IMR-90 (cell line): Measurements from ENCODE around the gene MGME1. TPM values are rescaled to one million over a fixed set of nuclear protein-coding genes. Genes with fewer than 3 reads are reported as not detected.

Experiments used
- ATAC-seq: fragments of 200-7000 bp; cut with Tn5 transposase; 2 replicates; pipeline ENCODE4 v1.9.1; 2020; ENCODE audit warnings: low read depth, mild to moderate bottlenecking, moderate library complexity
- BruUV-seq: library from RNA; stranded (reverse); fragments of 400-500 nt; replicated peaks from 2 replicates; lab custom pipeline; 2021; lab: Mats Ljungman, UMichigan
- CTCF ChIA-PET: fragments of 300-600 bp; formaldehyde crosslinking; extraction: SDS; loops from one replicate; lab custom pipeline; 2021; ENCODE audit warnings: antibody characterized with exemption; lab: Yijun Ruan, JAX
- POLR2A ChIA-PET: fragments of 300-600 bp; sonication (Branson Sonifier 250); formaldehyde crosslinking; loops from one replicate; lab custom pipeline; 2022; ENCODE audit warnings: antibody characterized with exemption; ENCODE audit not compliant: unreplicated experiment; lab: Charles Lee
- DNase-seq: peaks from one replicate; pipeline ENCODE4 v3.0.0; 2013
- H2AFZ ChIP-seq: replicated peaks from 2 replicates; pipeline ENCODE3; 2013; ENCODE audit warnings: low read length, mild to moderate bottlenecking; ENCODE audit not compliant: poor library complexity
- H2AK5ac ChIP-seq: 2 replicates; pipeline ENCODE4 v1.6.1; 2013; ENCODE audit warnings: low read depth, low read length, inconsistent platforms
- H2AK9ac ChIP-seq: replicated peaks from 2 replicates; pipeline ENCODE3; 2013; ENCODE audit warnings: mild to moderate bottlenecking, low read depth, low read length, moderate library complexity; ENCODE audit not compliant: poor library complexity
- H2BK120ac ChIP-seq: 2 replicates; pipeline ENCODE4 v1.6.1; 2013; ENCODE audit warnings: low read depth, low read length, inconsistent platforms
- H2BK15ac ChIP-seq: 3 replicates; pipeline ENCODE4 v1.6.1; 2013; ENCODE audit warnings: low read depth, low read length, inconsistent platforms
- H2BK20ac ChIP-seq: 2 replicates; pipeline ENCODE4 v1.6.1; 2013; ENCODE audit warnings: low read depth, mild to moderate bottlenecking, inconsistent platforms, low read length, moderate library complexity
- H2BK5ac ChIP-seq: 2 replicates; pipeline ENCODE4 v1.6.1; 2013; ENCODE audit warnings: mild to moderate bottlenecking, low read depth, low read length, inconsistent platforms; ENCODE audit not compliant: poor library complexity, severe bottlenecking
- H3K14ac ChIP-seq: replicated peaks from 2 replicates; pipeline ENCODE4 v1.6.1; 2013; ENCODE audit warnings: low read depth, low read length, inconsistent platforms
- H3K18ac ChIP-seq: 2 replicates; pipeline ENCODE4 v1.6.1; 2013; ENCODE audit warnings: low read depth, low read length, control low read depth
- H3K23ac ChIP-seq: 2 replicates; pipeline ENCODE4 v1.6.1; 2013; ENCODE audit warnings: low read depth, low read length, inconsistent platforms
- H3K27ac ChIP-seq: 2 replicates; pipeline ENCODE4 v1.5.1; 2013; ENCODE audit warnings: mild to moderate bottlenecking, control low read depth, low read length; ENCODE audit not compliant: insufficient read depth
- H3K27me3 ChIP-seq: 2 replicates; pipeline ENCODE4 v1.6.1; 2013; ENCODE audit warnings: low read length; ENCODE audit not compliant: control insufficient read depth, insufficient read depth
- H3K36me3 ChIP-seq: 2 replicates; pipeline ENCODE4 v1.6.1; 2013; ENCODE audit warnings: low read length, mixed read lengths; ENCODE audit not compliant: control insufficient read depth, insufficient read depth
- H3K4ac ChIP-seq: 2 replicates; pipeline ENCODE4 v1.6.1; 2013; ENCODE audit warnings: low read depth, low read length, inconsistent platforms
- H3K4me1 ChIP-seq: 2 replicates; pipeline ENCODE4 v1.6.1; 2013; ENCODE audit warnings: low read length, mixed read lengths; ENCODE audit not compliant: control insufficient read depth, insufficient read depth
- H3K4me2 ChIP-seq: 2 replicates; pipeline ENCODE4 v1.6.1; 2013; ENCODE audit warnings: low read depth, mild to moderate bottlenecking, control low read depth, low read length, moderate library complexity
- H3K4me3 ChIP-seq: 2 replicates; pipeline ENCODE4 v1.5.1; 2013; ENCODE audit warnings: low read depth, mild to moderate bottlenecking, control low read depth, low read length, moderate library complexity; ENCODE audit not compliant: insufficient read depth
- H3K56ac ChIP-seq: 2 replicates; pipeline ENCODE4 v1.6.1; 2013; ENCODE audit warnings: low read length, inconsistent platforms; ENCODE audit not compliant: insufficient read depth; ENCODE audit errors: extremely low read depth
- H3K79me1 ChIP-seq, 2 experiments: 2 replicates each; pipeline ENCODE4 v1.6.1; 2013; ENCODE audit warnings: low read length in 2 of 2, inconsistent platforms in 1 of 2, low read depth in 1 of 2
- H3K9ac ChIP-seq: 2 replicates; pipeline ENCODE4 v1.6.1; 2013; ENCODE audit warnings: low read depth, low read length, control low read depth
- H3K9me1 ChIP-seq: 2 replicates; pipeline ENCODE4 v1.6.1; 2013; ENCODE audit warnings: low read length, inconsistent platforms; ENCODE audit not compliant: insufficient read depth
- H3K9me3 ChIP-seq: 2 replicates; pipeline ENCODE4 v1.6.1; 2013; ENCODE audit warnings: low read length; ENCODE audit not compliant: control insufficient read depth, insufficient read depth
- H4K20me1 ChIP-seq: 2 replicates; pipeline ENCODE4 v1.6.1; 2013; ENCODE audit warnings: low read length, inconsistent platforms; ENCODE audit not compliant: insufficient read depth
- H4K5ac ChIP-seq: 2 replicates; pipeline ENCODE4 v1.6.1; 2013; ENCODE audit warnings: mild to moderate bottlenecking, low read depth, low read length, control low read depth
- H4K8ac ChIP-seq, 2 experiments: 2 replicates each; pipeline ENCODE4 v1.6.1; 2013; ENCODE audit warnings: low read depth in 2 of 2, low read length in 2 of 2, control low read depth in 1 of 2, inconsistent platforms in 1 of 2
- H4K91ac ChIP-seq: 2 replicates; pipeline ENCODE4 v1.6.1; 2013; ENCODE audit warnings: low read depth, low read length, inconsistent platforms; ENCODE audit not compliant: insufficient read depth
- BHLHE40 ChIP-seq: fragments of 150-350 bp; IDR thresholded peaks from 2 replicates; pipeline ENCODE4 v1.6.1; 2016; ENCODE audit warnings: mild to moderate bottlenecking, low read depth, low read length
- CEBPB ChIP-seq: IDR thresholded peaks from 2 replicates; pipeline ENCODE4 v1.6.1; 2012; ENCODE audit warnings: low read depth, low read length, improper control_type of control experiment
- CHD1 ChIP-seq: IDR thresholded peaks from 2 replicates; pipeline ENCODE4 v1.6.1; 2012; ENCODE audit warnings: low read depth, low read length, improper control_type of control experiment
- FOS ChIP-seq: fragments of 150-350 bp; IDR thresholded peaks from 2 replicates; pipeline ENCODE4 v1.6.1; 2016; ENCODE audit warnings: low read depth, low read length
- MAFK ChIP-seq: IDR thresholded peaks from 2 replicates; pipeline ENCODE4 v1.6.1; 2012; ENCODE audit warnings: low read depth, low read length, improper control_type of control experiment
- MAZ ChIP-seq: IDR thresholded peaks from 2 replicates; pipeline ENCODE4 v1.6.1; 2012; ENCODE audit warnings: low read depth, mild to moderate bottlenecking, low read length, improper control_type of control experiment, moderate library complexity, borderline replicate concordance
- MXI1 ChIP-seq: IDR thresholded peaks from 2 replicates; pipeline ENCODE4 v1.6.1; 2012; ENCODE audit warnings: low read depth, mild to moderate bottlenecking, low read length, moderate library complexity, borderline replicate concordance
- POLR2A ChIP-seq: IDR thresholded peaks from 2 replicates; pipeline ENCODE4 v1.6.1; 2012; ENCODE audit warnings: mild to moderate bottlenecking, low read depth, low read length
- RAD21 ChIP-seq: IDR thresholded peaks from 2 replicates; pipeline ENCODE4 v1.6.1; 2012; ENCODE audit warnings: low read length, improper control_type of control experiment
- RCOR1 ChIP-seq: IDR thresholded peaks from 2 replicates; pipeline ENCODE4 v1.6.1; 2012; ENCODE audit warnings: mild to moderate bottlenecking, low read length, improper control_type of control experiment; ENCODE audit not compliant: insufficient replicate concordance
- RFX5 ChIP-seq: IDR thresholded peaks from 2 replicates; pipeline ENCODE4 v1.8.0; 2012; ENCODE audit warnings: low read depth, mild to moderate bottlenecking, low read length, moderate library complexity
- SMC3 ChIP-seq: fragments of 150-350 bp; IDR thresholded peaks from 2 replicates; pipeline ENCODE4 v1.6.1; 2016; ENCODE audit warnings: low read depth, mild to moderate bottlenecking, antibody characterized with exemption, low read length, moderate library complexity
- WGBS, 2 experiments: methylation state at CpG; one replicate each; pipeline versions ENCODE4 v1.1.5 to v1.1.7; 2013; ENCODE audit warnings: missing lambda C conversion rate in 2 of 2; ENCODE audit not compliant: insufficient read length in 1 of 2; ENCODE audit errors: extremely low coverage in 2 of 2; 5-methylcytosine and 5-hydroxymethylcytosine counted together
- dilution Hi-C: fragments of 300-500 bp; cut with HindIII; formaldehyde crosslinking; loops from one replicate; pipeline ENCODE4 v1.14.3; 2018; ENCODE audit warnings: low sequenced_read_pairs; ENCODE audit not compliant: unreplicated experiment
- in situ Hi-C: fragments of 300-500 bp; cut with MboI; formaldehyde crosslinking; loops from 3 replicates; pipeline ENCODE4 v1.14.3; 2019; ENCODE audit warnings: low sequenced_read_pairs, inconsistent platforms, mixed read lengths
- intact Hi-C: fragments of 100-400 bp; cut with micrococcal nuclease; formaldehyde crosslinking; loops from 2 replicates; pipeline ENCODE4 v1.10.0; 2022
- polyA plus RNA-seq, 3 experiments: library from polyadenylated mRNA; depleted of rRNA; stranded (reverse); fragments of >200 nt; gene quantifications; 2 replicates each; pipeline ENCODE4 v1.2.3, GENCODE V29; 2012; ENCODE audit warnings: low replicate concordance in 1 of 3
- total RNA-seq: library from RNA; depleted of rRNA; stranded (reverse); fragments of >200 nt; gene quantifications from 2 replicates; pipeline ENCODE4 v1.2.3, GENCODE V29; 2012
- TF ChIP-seq, protein P1 (sequence below): fragments of 150-350 bp; IDR thresholded peaks from 2 replicates; pipeline ENCODE4 v1.6.1; 2016; ENCODE audit warnings: low read depth, mild to moderate bottlenecking, low read length, moderate library complexity, borderline replicate concordance
- TF ChIP-seq, protein P2 (sequence below): conservative IDR thresholded peaks from 2 replicates; pipeline ENCODE4 v1.5.1; 2012; ENCODE audit warnings: mild to moderate bottlenecking, low read depth, low read length, improper control_type of control experiment
- TF ChIP-seq, protein P3 (sequence below): fragments of 150-350 bp; IDR thresholded peaks from 2 replicates; pipeline ENCODE4 v1.6.1; 2017; ENCODE audit warnings: mild to moderate bottlenecking, antibody characterized with exemption, low read length, low read depth

The MGME1 gene
- total and polyA plus RNA-seq, 2 of the 4 experiments (the other 2 are of a cell fraction) = 7.2 to 9.3 TPM

DNA sequence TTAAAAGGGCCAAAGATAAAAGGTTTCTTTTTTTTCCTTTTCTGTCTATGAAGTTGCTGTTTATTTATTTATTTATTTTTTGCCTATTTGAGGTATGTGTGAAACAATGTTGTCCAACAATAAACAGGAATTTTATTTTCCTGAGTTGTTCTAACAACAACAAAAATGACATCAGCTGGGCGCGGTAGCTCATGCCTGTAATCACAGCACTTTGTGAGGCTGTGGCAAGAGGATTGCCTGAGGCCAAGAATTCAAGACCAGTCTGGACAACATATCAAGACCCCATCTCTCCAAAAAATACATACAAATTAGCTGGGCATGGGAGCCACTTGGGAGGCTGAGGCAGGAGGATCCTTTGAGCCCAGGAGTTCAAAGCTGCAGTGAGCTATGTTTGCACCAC is 44.1 kb downstream of the MGME1 start:
- in situ Hi-C loops = no loop called here
- no peak overlapping the region for H3K4me2 ChIP-seq
- TF ChIP-seq, protein P1, sequence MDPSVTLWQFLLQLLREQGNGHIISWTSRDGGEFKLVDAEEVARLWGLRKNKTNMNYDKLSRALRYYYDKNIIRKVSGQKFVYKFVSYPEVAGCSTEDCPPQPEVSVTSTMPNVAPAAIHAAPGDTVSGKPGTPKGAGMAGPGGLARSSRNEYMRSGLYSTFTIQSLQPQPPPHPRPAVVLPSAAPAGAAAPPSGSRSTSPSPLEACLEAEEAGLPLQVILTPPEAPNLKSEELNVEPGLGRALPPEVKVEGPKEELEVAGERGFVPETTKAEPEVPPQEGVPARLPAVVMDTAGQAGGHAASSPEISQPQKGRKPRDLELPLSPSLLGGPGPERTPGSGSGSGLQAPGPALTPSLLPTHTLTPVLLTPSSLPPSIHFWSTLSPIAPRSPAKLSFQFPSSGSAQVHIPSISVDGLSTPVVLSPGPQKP = no peak
- TF ChIP-seq MAZ = no peak
- TF ChIP-seq, protein P2, sequence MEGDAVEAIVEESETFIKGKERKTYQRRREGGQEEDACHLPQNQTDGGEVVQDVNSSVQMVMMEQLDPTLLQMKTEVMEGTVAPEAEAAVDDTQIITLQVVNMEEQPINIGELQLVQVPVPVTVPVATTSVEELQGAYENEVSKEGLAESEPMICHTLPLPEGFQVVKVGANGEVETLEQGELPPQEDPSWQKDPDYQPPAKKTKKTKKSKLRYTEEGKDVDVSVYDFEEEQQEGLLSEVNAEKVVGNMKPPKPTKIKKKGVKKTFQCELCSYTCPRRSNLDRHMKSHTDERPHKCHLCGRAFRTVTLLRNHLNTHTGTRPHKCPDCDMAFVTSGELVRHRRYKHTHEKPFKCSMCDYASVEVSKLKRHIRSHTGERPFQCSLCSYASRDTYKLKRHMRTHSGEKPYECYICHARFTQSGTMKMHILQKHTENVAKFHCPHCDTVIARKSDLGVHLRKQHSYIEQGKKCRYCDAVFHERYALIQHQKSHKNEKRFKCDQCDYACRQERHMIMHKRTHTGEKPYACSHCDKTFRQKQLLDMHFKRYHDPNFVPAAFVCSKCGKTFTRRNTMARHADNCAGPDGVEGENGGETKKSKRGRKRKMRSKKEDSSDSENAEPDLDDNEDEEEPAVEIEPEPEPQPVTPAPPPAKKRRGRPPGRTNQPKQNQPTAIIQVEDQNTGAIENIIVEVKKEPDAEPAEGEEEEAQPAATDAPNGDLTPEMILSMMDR = no peak
- TF ChIP-seq, protein P3, sequence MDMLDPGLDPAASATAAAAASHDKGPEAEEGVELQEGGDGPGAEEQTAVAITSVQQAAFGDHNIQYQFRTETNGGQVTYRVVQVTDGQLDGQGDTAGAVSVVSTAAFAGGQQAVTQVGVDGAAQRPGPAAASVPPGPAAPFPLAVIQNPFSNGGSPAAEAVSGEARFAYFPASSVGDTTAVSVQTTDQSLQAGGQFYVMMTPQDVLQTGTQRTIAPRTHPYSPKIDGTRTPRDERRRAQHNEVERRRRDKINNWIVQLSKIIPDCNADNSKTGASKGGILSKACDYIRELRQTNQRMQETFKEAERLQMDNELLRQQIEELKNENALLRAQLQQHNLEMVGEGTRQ = no peak
- no peak for TF ChIP-seq MXI1
- no peak for TF ChIP-seq FOS
- TF ChIP-seq RFX5 = no peak
- no peak for TF ChIP-seq MAFK
- TF ChIP-seq CEBPB = no peak
- no peak for TF ChIP-seq RAD21
- no peak for TF ChIP-seq RCOR1
- no peak for TF ChIP-seq CHD1
- no peak for TF ChIP-seq SMC3
- TF ChIP-seq BHLHE40 = no peak
- no peak for TF ChIP-seq POLR2A
- no peaks in the 10 kb centered on the region for H3K9me1 ChIP-seq
- intact Hi-C loops = no loop called here
- no peak overlapping the region for H2AK5ac ChIP-seq
- no peak overlapping the region for H3K4ac ChIP-seq
- H4K91ac ChIP-seq = no peak overlapping the region
- no peaks in the 10 kb centered on the region; the same call in 1 of the 2 replicates for H3K27me3 ChIP-seq
- H3K9me3 ChIP-seq = no peaks in the 10 kb centered on the region
- H3K4me3 ChIP-seq = no peak overlapping the region
- no peaks in the 10 kb centered on the region for H4K20me1 ChIP-seq
- H4K5ac ChIP-seq = no peak overlapping the region
- H2BK120ac ChIP-seq = no peak overlapping the region
- ATAC-seq = no peak
- no peak overlapping the region for H3K14ac ChIP-seq
- H3K27ac ChIP-seq = no peak overlapping the region
- no peak overlapping the region for H3K18ac ChIP-seq
- no TSS peak for BruUV-seq
- no peak overlapping the region for H2BK15ac ChIP-seq
- no peaks in the 10 kb centered on the region for H3K36me3 ChIP-seq
- H3K4me1 ChIP-seq = peaks cover under 1% of the 10 kb centered on the region; the same call in 1 of the 2 replicates
- H4K8ac ChIP-seq = no peak overlapping the region
- H2AK9ac ChIP-seq = no peak overlapping the region
- H3K56ac ChIP-seq = no peak overlapping the region
- H2BK20ac ChIP-seq = no peak overlapping the region
- no peak overlapping the region for H3K23ac ChIP-seq
- H2AFZ ChIP-seq = no peak overlapping the region
- 100% methylated on average over 2 of the region's 2 CpGs; no CpG with 5 or more reads in 1 of the 2 experiments for WGBS, 2 experiments
- no peak overlapping the region for H2BK5ac ChIP-seq
- ChIA-PET CTCF (no interaction called here), POLR2A (interaction anchor here (0.5 kb wide), 1 partner anchor 57 kb away, joined by 4 read pairs; no protein-coding TSS in a partner anchor)
- no peaks in the 10 kb centered on the region for H3K79me1 ChIP-seq
- no peak overlapping the region for H3K9ac ChIP-seq
- DNase-seq = no peak
- dilution Hi-C loops = no loop called here
